Measurements from ENCODE around the gene GAL3ST3.

DNA sequence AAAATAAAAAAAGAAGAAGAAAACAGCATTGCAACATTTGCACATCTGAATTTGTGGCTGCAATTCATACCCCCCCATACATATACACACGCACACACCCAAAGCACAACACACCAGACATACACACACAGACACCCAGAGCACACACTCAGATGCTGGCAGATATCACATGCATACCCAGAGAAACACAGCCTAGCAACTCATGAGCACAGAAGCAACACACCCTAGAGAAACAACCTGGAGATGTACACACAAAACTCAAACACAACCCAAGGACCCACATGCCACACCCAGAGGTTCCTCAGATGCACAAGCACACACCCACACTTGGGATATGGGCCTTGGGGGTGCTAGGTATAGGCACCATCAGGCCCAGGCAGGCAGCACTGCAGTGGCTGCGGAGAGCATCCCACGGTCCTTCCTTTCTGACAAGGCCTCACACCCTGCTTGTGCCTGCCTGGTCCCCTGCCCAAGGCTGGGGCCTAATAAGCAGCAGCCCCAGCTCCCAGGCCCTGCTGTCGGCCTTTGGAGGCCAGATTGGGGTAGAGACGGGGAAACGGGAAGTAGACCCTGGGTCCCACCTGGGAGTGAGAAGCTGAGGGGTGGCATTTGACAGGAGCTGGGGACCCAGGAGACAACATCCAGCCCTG lies 34.0 kb downstream of the GAL3ST3 start:
- TF ChIP-seq, protein P1, sequence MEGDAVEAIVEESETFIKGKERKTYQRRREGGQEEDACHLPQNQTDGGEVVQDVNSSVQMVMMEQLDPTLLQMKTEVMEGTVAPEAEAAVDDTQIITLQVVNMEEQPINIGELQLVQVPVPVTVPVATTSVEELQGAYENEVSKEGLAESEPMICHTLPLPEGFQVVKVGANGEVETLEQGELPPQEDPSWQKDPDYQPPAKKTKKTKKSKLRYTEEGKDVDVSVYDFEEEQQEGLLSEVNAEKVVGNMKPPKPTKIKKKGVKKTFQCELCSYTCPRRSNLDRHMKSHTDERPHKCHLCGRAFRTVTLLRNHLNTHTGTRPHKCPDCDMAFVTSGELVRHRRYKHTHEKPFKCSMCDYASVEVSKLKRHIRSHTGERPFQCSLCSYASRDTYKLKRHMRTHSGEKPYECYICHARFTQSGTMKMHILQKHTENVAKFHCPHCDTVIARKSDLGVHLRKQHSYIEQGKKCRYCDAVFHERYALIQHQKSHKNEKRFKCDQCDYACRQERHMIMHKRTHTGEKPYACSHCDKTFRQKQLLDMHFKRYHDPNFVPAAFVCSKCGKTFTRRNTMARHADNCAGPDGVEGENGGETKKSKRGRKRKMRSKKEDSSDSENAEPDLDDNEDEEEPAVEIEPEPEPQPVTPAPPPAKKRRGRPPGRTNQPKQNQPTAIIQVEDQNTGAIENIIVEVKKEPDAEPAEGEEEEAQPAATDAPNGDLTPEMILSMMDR (IDR thresholded peaks at IDR 0.05; ENCODE audit: low read depth, low read length, poor library complexity, severe bottlenecking): no peak
- no peak for TF ChIP-seq EZH2phosphoT487 (IDR thresholded peaks at IDR 0.05; ENCODE audit: borderline replicate concordance, low read length)
